HG03432 (cell line): ENCODE measurements around the gene DIS3L2.
"Not testable (repeated sequence)": the region's sequence is repeated elsewhere in the genome, so short reads cannot be mapped to it uniquely, and the experiment has no call there.

Experiments used
- ATAC-seq: cut with Tn5 transposase; IDR thresholded peaks from one replicate; pipeline ENCODE4 v1.9.1; 2021; ENCODE audit warnings: mild to moderate bottlenecking, moderate library complexity; ENCODE audit not compliant: unreplicated experiment

Gene DIS3L2

GRCh38 chr2:232006253-232006652 lies 44.7 kb downstream of the DIS3L2 start:
- ATAC-seq = no peak

GRCh38 chr2:232008907-232009638 lies 47.6 kb downstream of the DIS3L2 start:
- ATAC-seq = no peak

- ATAC-seq = no peak
These were observed 48.2 kb downstream of the DIS3L2 start for GRCh38 chr2:232009639-232010274.

- ATAC-seq = no peak
These were observed 52.3 kb downstream of the DIS3L2 start for GRCh38 chr2:232013701-232014353.

- no peak for ATAC-seq
These were observed 53.2 kb downstream of the DIS3L2 start for GRCh38 chr2:232014681-232015080.

GRCh38 chr2:232018181-232018580 lies 56.7 kb downstream of the DIS3L2 start:
- ATAC-seq = no peak

- no peak for ATAC-seq
These were observed 61.2 kb downstream of the DIS3L2 start for GRCh38 chr2:232022718-232023117.

- no peak for ATAC-seq
These were observed 61.9 kb downstream of the DIS3L2 start for GRCh38 chr2:232023426-232023825.

GRCh38 chr2:232024457-232024856 lies 62.9 kb downstream of the DIS3L2 start:
- ATAC-seq = no peak

- peak; percentile 98 for ATAC-seq
These were observed 65.4 kb downstream of the DIS3L2 start for GRCh38 chr2:232026910-232027309.

GRCh38 chr2:232027530-232027929 lies 66.0 kb downstream of the DIS3L2 start:
- no peak for ATAC-seq

GRCh38 chr2:232028071-232028470 lies 66.6 kb downstream of the DIS3L2 start:
- no peak for ATAC-seq

- ATAC-seq = no peak
These were observed 67.1 kb downstream of the DIS3L2 start for GRCh38 chr2:232028631-232029030.

- ATAC-seq = no peak
These were observed 67.8 kb downstream of the DIS3L2 start for GRCh38 chr2:232029346-232029745.

GRCh38 chr2:232030229-232030628 lies 68.7 kb downstream of the DIS3L2 start:
- ATAC-seq = no peak

- not testable (repeated sequence) for ATAC-seq
These were observed 73.8 kb downstream of the DIS3L2 start for GRCh38 chr2:232035292-232035691.

- ATAC-seq = not testable (repeated sequence)
These were observed 75.4 kb downstream of the DIS3L2 start for GRCh38 chr2:232036876-232037275.

GRCh38 chr2:232038251-232038880 lies 76.9 kb downstream of the DIS3L2 start:
- ATAC-seq = no peak

GRCh38 chr2:232038881-232039485 lies 77.5 kb downstream of the DIS3L2 start:
- no peak for ATAC-seq

- no peak for ATAC-seq
These were observed 81.5 kb downstream of the DIS3L2 start for GRCh38 chr2:232042911-232043574.

- no peak for ATAC-seq
These were observed 82.5 kb downstream of the DIS3L2 start for GRCh38 chr2:232043966-232044365.
